Upper lobe of left lung (tissue), 6 donors: ENCODE data around the gene SPOCK2. TPM values are rescaled to one million over a fixed set of nuclear protein-coding genes. Genes with fewer than 3 reads are reported as not detected.

Experiments
- ATAC-seq, 2 donors: fragments of 200-7000 bp; cut with Tn5 transposase; one replicate each; pipeline ENCODE4 v1.9.1; 2022; ENCODE audit warnings: mild to moderate bottlenecking in 2 of 2, moderate library complexity in 2 of 2; ENCODE audit not compliant: low FRiP score in 2 of 2
- DNase-seq, 2 donors: peaks; one replicate each; pipeline ENCODE4 v3.0.0-alpha.2; 2019 to 2020
- H3K27ac ChIP-seq, 4 donors: fragments of 200-600 bp; sonication (generic); one replicate each; pipeline ENCODE4 v1.5.1; 2016 to 2019
- H3K27me3 ChIP-seq, 4 donors: fragments of 200-600 bp; sonication (generic); one replicate each; pipeline ENCODE4 v1.5.1; 2017 to 2019
- H3K36me3 ChIP-seq, 4 donors: fragments of 200-600 bp; sonication (generic); one replicate each; pipeline ENCODE4 v1.5.1; 2016 to 2019
- H3K4me1 ChIP-seq, 4 donors: fragments of 200-600 bp; sonication (generic); one replicate each; pipeline ENCODE4 v1.5.1; 2018 to 2019
- H3K4me3 ChIP-seq, 4 donors: fragments of 200-600 bp; sonication (generic); one replicate each; pipeline ENCODE4 v1.5.1; 2017 to 2019; ENCODE audit warnings: mild to moderate bottlenecking in 2 of 4, moderate library complexity in 1 of 4
- H3K9me3 ChIP-seq, 4 donors: fragments of 200-600 bp; sonication (generic); one replicate each; pipeline ENCODE4 v1.5.1; 2018 to 2019
- EP300 ChIP-seq, 4 donors: sonication (generic); formaldehyde crosslinking; IDR thresholded peaks; one replicate each; pipeline ENCODE4 v1.5.1; 2017; ENCODE audit warnings: antibody characterized with exemption in 4 of 4, control low read depth in 2 of 4
- POLR2A ChIP-seq, 4 donors: fragments of 450-650 bp; IDR thresholded peaks; one replicate each; pipeline ENCODE4 v1.5.1; 2016 to 2017; ENCODE audit warnings: antibody characterized with exemption in 4 of 4, mild to moderate bottlenecking in 2 of 4
- POLR2AphosphoS5 ChIP-seq, 2 donors: sonication (generic); formaldehyde crosslinking; IDR thresholded peaks; one replicate each; pipeline ENCODE4 v1.5.1; 2017; ENCODE audit warnings: antibody characterized with exemption in 2 of 2
- WGBS, 2 donors: methylation state at CpG; one replicate each; pipeline ENCODE4 v1.1.5; 2017 to 2018; 5-methylcytosine and 5-hydroxymethylcytosine counted together
- total RNA-seq, 6 donors: library from RNA; depleted of rRNA in 4 of 6; stranded (reverse); fragments of >200 nt in 4 of 6; gene quantifications; one replicate each; pipeline versions ENCODE4 v1.1.0 to v1.2.1, GENCODE V29; 2016 to 2021
- TF ChIP-seq, protein P1 (sequence below), 6 experiments: fragments of 450-650 bp in 4 of 6; fragments of 200-600 bp in 2 of 6; sonication (generic) in 2 of 6; IDR thresholded peaks; one replicate each; pipeline ENCODE4 v1.5.1; 2016 to 2019; ENCODE audit warnings: antibody characterized with exemption in 6 of 6
- donor health status: DM: no; HTN: no; CAD: no; lungs with moderate emphysema.
- donor health status: DM: no; HTN: yes; CAD: no; lungs with severe emphysema.

Gene SPOCK2
- total RNA-seq, 6 donors from 2014 or later: 62.9 to 532 (median 159) TPM

DNA sequence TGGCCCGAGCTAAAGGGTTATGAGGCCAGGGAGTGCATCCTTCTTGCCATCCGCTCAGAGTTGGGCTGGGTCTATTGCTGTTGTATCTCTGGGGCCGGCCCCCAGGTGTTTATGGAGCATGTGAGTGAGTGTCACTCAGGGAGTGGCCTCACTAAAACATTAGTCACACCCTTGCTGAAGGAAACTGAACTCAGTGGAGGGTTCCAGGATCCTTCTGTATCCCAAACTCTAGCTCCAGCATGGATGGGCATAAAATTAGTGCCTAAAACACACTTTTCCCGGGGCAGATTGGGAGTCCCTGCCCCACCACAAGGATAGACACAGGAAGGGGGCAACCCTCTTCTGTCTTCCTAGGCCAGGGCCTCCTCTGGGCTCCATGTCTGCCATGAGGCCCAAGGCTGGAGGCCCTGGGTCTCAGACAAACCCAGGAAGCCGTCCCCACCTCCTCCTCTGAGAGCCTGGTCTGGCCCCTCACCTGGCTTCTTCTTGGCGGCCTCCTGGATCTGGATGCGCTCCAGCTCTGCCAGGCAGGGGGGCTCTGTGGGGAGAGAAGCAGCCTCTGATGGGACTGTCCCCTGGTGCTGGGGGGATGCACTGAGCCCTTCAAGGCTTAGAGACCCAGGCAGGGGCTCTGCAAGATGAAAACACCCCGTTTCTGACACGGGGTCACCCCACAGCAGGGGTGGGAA lies 24.5 kb downstream of the SPOCK2 start:
- TF ChIP-seq, protein P1, sequence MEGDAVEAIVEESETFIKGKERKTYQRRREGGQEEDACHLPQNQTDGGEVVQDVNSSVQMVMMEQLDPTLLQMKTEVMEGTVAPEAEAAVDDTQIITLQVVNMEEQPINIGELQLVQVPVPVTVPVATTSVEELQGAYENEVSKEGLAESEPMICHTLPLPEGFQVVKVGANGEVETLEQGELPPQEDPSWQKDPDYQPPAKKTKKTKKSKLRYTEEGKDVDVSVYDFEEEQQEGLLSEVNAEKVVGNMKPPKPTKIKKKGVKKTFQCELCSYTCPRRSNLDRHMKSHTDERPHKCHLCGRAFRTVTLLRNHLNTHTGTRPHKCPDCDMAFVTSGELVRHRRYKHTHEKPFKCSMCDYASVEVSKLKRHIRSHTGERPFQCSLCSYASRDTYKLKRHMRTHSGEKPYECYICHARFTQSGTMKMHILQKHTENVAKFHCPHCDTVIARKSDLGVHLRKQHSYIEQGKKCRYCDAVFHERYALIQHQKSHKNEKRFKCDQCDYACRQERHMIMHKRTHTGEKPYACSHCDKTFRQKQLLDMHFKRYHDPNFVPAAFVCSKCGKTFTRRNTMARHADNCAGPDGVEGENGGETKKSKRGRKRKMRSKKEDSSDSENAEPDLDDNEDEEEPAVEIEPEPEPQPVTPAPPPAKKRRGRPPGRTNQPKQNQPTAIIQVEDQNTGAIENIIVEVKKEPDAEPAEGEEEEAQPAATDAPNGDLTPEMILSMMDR (IDR thresholded peaks at IDR 0.05): no peak
- Histone ChIP-seq H3K27me3 (no peaks in the 10 kb centered on the region), H3K27ac (no peak overlapping the region), H3K4me1 (no peaks in the 10 kb centered on the region), H3K4me3 (no peak overlapping the region), H3K9me3 (no peaks in the 10 kb centered on the region), H3K36me3 (peaks cover 0 to 25% (median 7%) of the 10 kb centered on the region in 4 donors)
- DNase-seq (no peak), ATAC-seq (no peak)
- WGBS, 2 donors: 93% methylated on average over 8 to 9 of the region's 9 CpGs

DNA sequence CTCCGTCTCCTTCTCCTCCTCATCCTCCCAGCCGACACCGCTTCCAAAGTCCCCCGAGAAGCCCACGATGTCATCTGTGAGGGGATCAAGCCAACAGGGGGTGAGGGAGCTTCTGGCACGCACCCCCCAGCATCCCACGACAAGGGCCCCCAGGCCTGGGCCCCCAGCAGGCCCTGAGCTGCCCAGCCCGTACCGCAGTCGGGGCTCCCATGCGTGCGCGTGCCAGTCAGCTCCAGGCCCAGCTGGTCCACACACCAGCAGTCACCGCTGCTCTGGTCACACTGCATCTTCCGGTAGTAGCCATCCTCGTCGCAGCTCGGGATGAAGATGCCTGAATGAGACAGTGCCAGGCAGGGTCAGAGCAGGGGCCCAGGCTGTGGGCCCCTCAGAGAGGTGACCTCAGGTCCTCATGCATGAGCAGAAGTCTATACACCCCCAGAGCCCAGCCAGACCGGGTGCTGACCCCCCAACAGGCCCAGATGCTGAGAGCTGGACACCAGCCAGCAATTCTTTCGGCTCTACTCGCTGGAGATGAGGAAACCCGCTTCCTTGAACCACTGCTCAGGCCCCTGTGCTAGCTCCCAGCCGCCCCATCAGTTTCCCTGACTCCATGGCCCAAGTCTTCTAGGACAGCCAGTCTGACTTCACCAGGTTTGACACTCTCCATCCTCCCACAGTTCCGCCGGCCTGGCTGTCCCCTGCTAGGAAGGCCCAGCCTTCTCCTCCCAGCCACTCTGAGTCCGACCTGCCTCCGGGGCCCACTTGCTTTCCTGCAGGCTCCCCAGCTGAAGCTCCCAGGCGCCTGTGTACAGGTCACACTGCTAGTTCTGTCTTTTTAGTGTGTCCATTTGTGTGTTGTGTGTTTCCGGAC lies 25.3 kb downstream of the SPOCK2 start:
- DNase-seq: peak in 1 of 2 donors; percentile 77
- H3K27me3 ChIP-seq: no peaks in the 10 kb centered on the region
- no peaks in the 10 kb centered on the region for H3K9me3 ChIP-seq
- no peak overlapping the region for H3K27ac ChIP-seq
- ATAC-seq: peak in 1 of 2 donors; percentile 2
- TF ChIP-seq, protein P1 (IDR thresholded peaks at IDR 0.05): no peak
- TF ChIP-seq EP300 (IDR thresholded peaks at IDR 0.05): no peak
- TF ChIP-seq POLR2AphosphoS5 (IDR thresholded peaks at IDR 0.05): no peak
- TF ChIP-seq POLR2A (IDR thresholded peaks at IDR 0.05): no peak
- 95 to 96% methylated on average over 18 to 28 of the region's 29 CpGs for WGBS, 2 donors
- peaks cover 0 to 22% (median 7%) of the 10 kb centered on the region in 4 donors for H3K36me3 ChIP-seq
- no peak overlapping the region for H3K4me3 ChIP-seq
- H3K4me1 ChIP-seq: no peaks in the 10 kb centered on the region

DNA sequence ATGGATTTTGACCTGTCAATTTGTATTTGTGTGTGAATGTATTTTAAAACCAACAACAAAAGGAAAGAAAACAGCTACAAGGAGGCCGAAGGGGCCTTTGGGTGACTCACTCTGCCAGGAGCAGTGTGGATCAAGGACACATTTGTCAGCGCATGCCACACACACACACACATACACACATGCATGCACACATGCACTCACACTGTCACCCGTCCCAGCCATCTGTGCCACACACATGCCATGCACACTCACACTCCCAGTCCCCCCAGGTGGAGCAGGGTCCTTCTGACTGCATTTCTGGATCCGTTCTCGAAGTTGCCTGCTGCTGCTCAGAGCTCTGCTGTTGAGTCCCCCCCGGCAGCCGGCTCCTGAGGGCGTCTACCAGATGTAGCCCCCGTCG lies 26.0 kb downstream of the SPOCK2 start:
- 96 to 98% methylated on average over 10 of the region's 10 CpGs for WGBS, 2 donors

DNA sequence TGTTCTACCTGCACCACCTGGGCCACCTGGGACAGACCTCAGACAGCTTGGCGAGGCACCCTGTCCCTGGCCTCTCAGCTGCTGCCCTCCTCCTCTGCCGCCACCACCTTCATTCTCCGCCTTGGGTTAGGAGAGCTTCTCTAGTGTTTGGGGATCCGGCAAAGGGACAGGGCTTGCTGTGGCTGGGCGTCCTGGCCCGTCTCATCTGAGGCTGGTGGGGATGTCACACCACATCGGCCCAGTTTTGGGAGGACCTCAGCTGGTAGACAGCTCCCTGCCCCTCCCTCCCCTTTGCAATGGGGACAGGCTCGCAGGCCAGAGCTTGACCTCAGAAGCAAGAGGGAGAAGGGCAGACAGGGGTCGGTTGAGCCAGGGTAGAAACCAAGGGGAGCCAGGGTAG lies 26.4 kb downstream of the SPOCK2 start:
- TF ChIP-seq, protein P1 (IDR thresholded peaks at IDR 0.05): no peak
- no peak for TF ChIP-seq POLR2AphosphoS5 (IDR thresholded peaks at IDR 0.05)
- no peak for TF ChIP-seq EP300 (IDR thresholded peaks at IDR 0.05)
- no peak for TF ChIP-seq POLR2A (IDR thresholded peaks at IDR 0.05)
- H3K9me3 ChIP-seq: no peaks in the 10 kb centered on the region
- DNase-seq: no peak
- H3K27me3 ChIP-seq: no peaks in the 10 kb centered on the region
- H3K27ac ChIP-seq: no peak overlapping the region
- no peak overlapping the region for H3K4me3 ChIP-seq
- H3K4me1 ChIP-seq: no peaks in the 10 kb centered on the region
- peaks cover 0 to 20% (median 6%) of the 10 kb centered on the region in 4 donors for H3K36me3 ChIP-seq
- 94% methylated on average over 9 of the region's 9 CpGs for WGBS, 2 donors
- ATAC-seq: no peak

More for the DNA sequence above, 26.0 kb downstream of the SPOCK2 start:
- Histone ChIP-seq H3K4me1 (no peaks in the 10 kb centered on the region), H3K36me3 (peaks cover 0 to 20% (median 7%) of the 10 kb centered on the region in 4 donors), H3K27ac (no peak overlapping the region), H3K27me3 (no peaks in the 10 kb centered on the region), H3K4me3 (no peak overlapping the region), H3K9me3 (no peaks in the 10 kb centered on the region)
- DNase-seq (no peak), ATAC-seq (no peak)
- TF ChIP-seq, protein P1 (IDR thresholded peaks at IDR 0.05): no peak
- no peak for TF ChIP-seq POLR2A (IDR thresholded peaks at IDR 0.05)
- no peak for TF ChIP-seq EP300 (IDR thresholded peaks at IDR 0.05)
- no peak for TF ChIP-seq POLR2AphosphoS5 (IDR thresholded peaks at IDR 0.05)
